Tibial nerve (tissue), 4 donors: ENCODE measurements around the gene OSBPL9.
"Not testable (repeated sequence)": the region's sequence is repeated elsewhere in the genome, so short reads cannot be mapped to it uniquely, and the experiment has no call there.

Experiments
- EP300 ChIP-seq, 2 donors: sonication (generic); formaldehyde crosslinking; IDR thresholded peaks; one replicate each; pipeline ENCODE4 v1.6.1; 2017; ENCODE audit warnings: antibody characterized with exemption in 2 of 2, mild to moderate bottlenecking in 1 of 2
- POLR2A ChIP-seq, 2 donors: fragments of 450-650 bp; IDR thresholded peaks; one replicate each; pipeline ENCODE4 v1.6.1; 2017; ENCODE audit warnings: antibody characterized with exemption in 2 of 2, mild to moderate bottlenecking in 2 of 2, moderate library complexity in 2 of 2
- TF ChIP-seq, protein P1 (sequence below), 5 experiments: fragments of 200-600 bp in 3 of 5; fragments of 450-650 bp in 2 of 5; sonication (generic) in 3 of 5; IDR thresholded peaks; one replicate each; pipeline ENCODE4 v1.5.1; 2016 to 2019; ENCODE audit warnings: antibody characterized with exemption in 5 of 5, mild to moderate bottlenecking in 3 of 5, moderate library complexity in 2 of 5

DNA sequence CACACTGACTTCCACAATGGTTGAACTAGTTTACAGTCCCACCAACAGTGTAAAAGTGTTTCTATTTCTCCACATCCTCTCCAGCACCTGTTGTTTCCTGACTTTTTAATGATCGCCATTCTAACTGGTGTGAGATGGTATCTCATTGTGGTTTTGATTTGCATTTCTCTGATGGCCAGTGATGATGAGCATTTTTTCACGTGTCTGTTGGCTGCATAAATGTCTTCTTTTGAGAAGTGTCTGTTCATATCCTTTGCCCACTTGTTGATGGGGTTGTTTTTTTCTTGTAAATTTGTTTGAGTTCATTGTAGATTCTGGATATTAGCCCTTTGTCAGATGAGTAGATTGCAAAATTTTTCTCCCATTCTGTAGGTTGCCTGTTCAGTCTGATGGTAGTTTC, 85.3 kb downstream of the OSBPL9 start:
- TF ChIP-seq, protein P1, sequence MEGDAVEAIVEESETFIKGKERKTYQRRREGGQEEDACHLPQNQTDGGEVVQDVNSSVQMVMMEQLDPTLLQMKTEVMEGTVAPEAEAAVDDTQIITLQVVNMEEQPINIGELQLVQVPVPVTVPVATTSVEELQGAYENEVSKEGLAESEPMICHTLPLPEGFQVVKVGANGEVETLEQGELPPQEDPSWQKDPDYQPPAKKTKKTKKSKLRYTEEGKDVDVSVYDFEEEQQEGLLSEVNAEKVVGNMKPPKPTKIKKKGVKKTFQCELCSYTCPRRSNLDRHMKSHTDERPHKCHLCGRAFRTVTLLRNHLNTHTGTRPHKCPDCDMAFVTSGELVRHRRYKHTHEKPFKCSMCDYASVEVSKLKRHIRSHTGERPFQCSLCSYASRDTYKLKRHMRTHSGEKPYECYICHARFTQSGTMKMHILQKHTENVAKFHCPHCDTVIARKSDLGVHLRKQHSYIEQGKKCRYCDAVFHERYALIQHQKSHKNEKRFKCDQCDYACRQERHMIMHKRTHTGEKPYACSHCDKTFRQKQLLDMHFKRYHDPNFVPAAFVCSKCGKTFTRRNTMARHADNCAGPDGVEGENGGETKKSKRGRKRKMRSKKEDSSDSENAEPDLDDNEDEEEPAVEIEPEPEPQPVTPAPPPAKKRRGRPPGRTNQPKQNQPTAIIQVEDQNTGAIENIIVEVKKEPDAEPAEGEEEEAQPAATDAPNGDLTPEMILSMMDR (IDR thresholded peaks at IDR 0.05), result not testable (repeated sequence)
- not testable (repeated sequence) for TF ChIP-seq POLR2A, EP300 (IDR thresholded peaks at IDR 0.05)
